ENCODE results near the gene MAP4K3.

Gene MAP4K3

DNA sequence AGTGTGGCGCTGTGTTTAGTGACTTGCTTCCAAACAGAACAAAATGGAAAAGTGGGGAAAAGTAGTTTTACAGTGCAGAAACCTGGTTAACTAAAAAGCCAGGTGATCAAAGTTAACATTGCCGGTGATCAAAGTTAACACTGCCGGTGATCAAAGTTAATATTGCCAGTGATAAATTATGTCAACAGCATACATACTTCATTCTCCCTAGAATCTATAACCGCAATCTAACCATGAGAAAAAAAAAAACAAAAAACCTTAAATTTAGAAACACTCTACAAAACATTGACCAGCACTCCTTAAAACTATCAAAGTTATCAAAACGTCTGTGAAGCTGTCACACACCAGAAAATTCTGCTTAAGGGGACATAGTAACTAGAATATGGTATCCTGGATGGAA is 18.6 kb downstream of the MAP4K3 start (continued):
- TF ChIP-seq GLIS1 (tag by site-specific recombination; IDR thresholded peaks at IDR 0.05): no peak
- TF ChIP-seq ZNF561 (tag by site-specific recombination; IDR thresholded peaks at IDR 0.05; ENCODE audit: borderline replicate concordance): no peak
- TF ChIP-seq TCF7L2 (IDR thresholded peaks at IDR 0.05; ENCODE audit: borderline replicate concordance, low read depth, low read length): no peak
- TF ChIP-seq, protein P1, sequence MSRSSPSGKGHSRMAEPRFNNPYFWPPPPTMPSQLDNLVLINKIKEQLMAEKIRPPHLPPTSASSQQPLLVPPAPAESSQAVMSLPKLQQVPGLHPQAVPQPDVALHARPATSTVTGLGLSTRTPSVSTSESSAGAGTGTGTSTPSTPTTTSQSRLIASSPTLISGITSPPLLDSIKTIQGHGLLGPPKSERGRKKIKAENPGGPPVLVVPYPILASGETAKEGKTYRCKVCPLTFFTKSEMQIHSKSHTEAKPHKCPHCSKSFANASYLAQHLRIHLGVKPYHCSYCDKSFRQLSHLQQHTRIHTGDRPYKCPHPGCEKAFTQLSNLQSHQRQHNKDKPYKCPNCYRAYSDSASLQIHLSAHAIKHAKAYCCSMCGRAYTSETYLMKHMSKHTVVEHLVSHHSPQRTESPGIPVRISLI (tag by site-specific recombination; IDR thresholded peaks at IDR 0.05): no peak
- TF ChIP-seq BCL11B (tag by site-specific recombination; IDR thresholded peaks at IDR 0.05; ENCODE audit: low read depth): no peak
- no peak for TF ChIP-seq ZNF530 (tag by site-specific recombination; IDR thresholded peaks at IDR 0.05; ENCODE audit: low read depth)
- TF ChIP-seq YY1 (tag by site-specific recombination; IDR thresholded peaks at IDR 0.05): no peak
- TF ChIP-seq PRDM1 (tag by site-specific recombination; IDR thresholded peaks at IDR 0.05): no peak
- TF ChIP-seq, protein P2, sequence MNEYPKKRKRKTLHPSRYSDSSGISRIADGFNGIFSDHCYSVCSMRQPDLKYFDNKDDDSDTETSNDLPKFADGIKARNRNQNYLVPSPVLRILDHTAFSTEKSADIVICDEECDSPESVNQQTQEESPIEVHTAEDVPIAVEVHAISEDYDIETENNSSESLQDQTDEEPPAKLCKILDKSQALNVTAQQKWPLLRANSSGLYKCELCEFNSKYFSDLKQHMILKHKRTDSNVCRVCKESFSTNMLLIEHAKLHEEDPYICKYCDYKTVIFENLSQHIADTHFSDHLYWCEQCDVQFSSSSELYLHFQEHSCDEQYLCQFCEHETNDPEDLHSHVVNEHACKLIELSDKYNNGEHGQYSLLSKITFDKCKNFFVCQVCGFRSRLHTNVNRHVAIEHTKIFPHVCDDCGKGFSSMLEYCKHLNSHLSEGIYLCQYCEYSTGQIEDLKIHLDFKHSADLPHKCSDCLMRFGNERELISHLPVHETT (tag by site-specific recombination; IDR thresholded peaks at IDR 0.05): no peak
- TF ChIP-seq MYNN (tag by site-specific recombination; IDR thresholded peaks at IDR 0.05; ENCODE audit: borderline replicate concordance): no peak
- no peak for TF ChIP-seq ZNF560 (tag by site-specific recombination; IDR thresholded peaks at IDR 0.05; ENCODE audit: borderline replicate concordance)
- no peak for TF ChIP-seq ZNF544 (tag by site-specific recombination; IDR thresholded peaks at IDR 0.05)

DNA sequence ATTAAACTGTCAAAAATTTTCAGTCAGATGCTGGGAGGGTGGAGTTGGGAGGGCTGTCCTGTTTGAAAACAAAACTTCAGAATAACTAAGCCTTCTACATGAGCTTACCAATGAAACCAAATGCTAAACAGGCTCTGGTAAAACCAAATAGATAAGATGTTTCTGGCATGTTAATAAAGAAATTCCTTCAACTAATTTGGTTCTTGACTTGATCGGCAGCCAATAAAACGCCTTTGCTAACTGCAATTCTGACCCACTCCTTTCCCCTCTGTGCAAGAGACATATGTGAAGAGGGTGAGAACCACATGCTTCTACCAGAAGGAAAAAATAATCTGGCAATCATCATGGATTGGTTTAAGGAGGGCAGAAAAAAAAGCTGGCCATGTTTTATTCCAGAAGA is 20.9 kb downstream of the MAP4K3 start:
- peaks cover 24% of the 10 kb centered on the region for H3K4me1 ChIP-seq (ENCODE audit: control insufficient read depth, insufficient read depth, low read length)
- H3K27ac ChIP-seq (ENCODE audit: extremely low read depth, low read depth, low read length): no peak overlapping the region
- CTCF ChIA-PET: interaction anchor here (1.0 to 1.1 kb wide), 2 partner anchors 21 to 36 kb away, joined by 3 to 4 read pairs; no protein-coding TSS in a partner anchor
- H3K4me3 ChIP-seq (ENCODE audit: low read depth, low read length): no peak overlapping the region
- H3K36me3 ChIP-seq (ENCODE audit: control insufficient read depth in 2 of 2, insufficient read depth in 1 of 2, low read length in 2 of 2): no peaks in the 10 kb centered on the region
- TF ChIP-seq ZNF558 (tag by site-specific recombination; IDR thresholded peaks at IDR 0.05) (no peak), ZBTB21 (tag by site-specific recombination; IDR thresholded peaks at IDR 0.05) (no peak), ZNF473 (tag by site-specific recombination; IDR thresholded peaks at IDR 0.05) (no peak)
- no peaks in the 10 kb centered on the region for H3K9me3 ChIP-seq (ENCODE audit: control insufficient read depth, insufficient read depth, low read depth, low read length)
- POLR2A ChIA-PET: no interaction called here

DNA sequence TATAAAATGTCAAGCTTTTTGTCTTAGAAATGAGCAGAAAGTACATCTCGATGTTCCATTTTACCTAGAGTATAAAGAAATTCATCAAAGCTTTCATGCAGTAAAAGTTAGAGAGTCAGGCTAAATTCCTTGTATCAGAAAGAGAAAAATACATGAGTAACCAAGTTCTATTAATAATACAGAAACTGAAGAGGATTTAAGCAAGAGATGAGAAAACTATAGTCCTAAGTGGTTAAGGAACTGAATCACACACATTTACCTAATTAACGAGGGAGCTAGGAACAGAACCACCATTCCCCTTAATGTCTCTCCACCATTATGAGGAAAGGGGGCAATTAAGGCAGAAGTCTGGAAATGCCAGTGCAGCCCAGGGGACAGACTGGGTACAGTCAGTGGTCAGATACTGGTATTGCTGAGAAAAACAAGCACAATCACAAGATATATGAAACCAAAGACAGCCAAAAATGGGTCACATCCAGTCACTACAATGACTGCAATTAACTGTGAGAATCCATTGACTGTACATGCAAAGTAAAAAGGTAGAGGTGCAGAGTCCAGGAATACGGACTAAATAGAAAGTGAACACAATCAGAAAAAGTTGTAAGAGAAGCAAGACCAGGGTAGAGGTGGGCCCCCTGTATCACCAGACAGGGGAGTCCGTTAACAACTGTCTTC is 23.9 kb downstream of the MAP4K3 start:
- H3K4me1 ChIP-seq (ENCODE audit: control insufficient read depth, insufficient read depth, low read length): peaks cover 23% of the 10 kb centered on the region
- TF ChIP-seq SCRT2 (tag by site-specific recombination; IDR thresholded peaks at IDR 0.05): 0 out of 2 replicates have a peak, but pooled peaks have one; percentile 32
- no peak for TF ChIP-seq TRIM28 (IDR thresholded peaks at IDR 0.05; ENCODE audit: borderline replicate concordance, low read length)
- H3K36me3 ChIP-seq (ENCODE audit: control insufficient read depth in 2 of 2, insufficient read depth in 1 of 2, low read length in 2 of 2): no peaks in the 10 kb centered on the region
- H3K9me3 ChIP-seq (ENCODE audit: control insufficient read depth, insufficient read depth, low read depth, low read length): no peaks in the 10 kb centered on the region
- H3K27ac ChIP-seq (ENCODE audit: extremely low read depth, low read depth, low read length): no peak overlapping the region
- H3K4me3 ChIP-seq (ENCODE audit: low read depth, low read length): no peak overlapping the region
- POLR2A ChIA-PET: no interaction called here
- CTCF ChIA-PET: interaction anchor here (0.7 to 0.9 kb wide), 2 partner anchors 10 to 14 kb away, joined by 3 to 4 read pairs; no protein-coding TSS in a partner anchor
